Upper lobe of left lung (tissue), 6 donors: ENCODE measurements around the gene PCDH8. TPM values are rescaled to one million over a fixed set of nuclear protein-coding genes. Genes with fewer than 3 reads are reported as not detected.

Experiments
- ATAC-seq, 2 donors: fragments of 200-7000 bp; cut with Tn5 transposase; one replicate each; pipeline ENCODE4 v1.9.1; 2022; ENCODE audit warnings: mild to moderate bottlenecking in 2 of 2, moderate library complexity in 2 of 2; ENCODE audit not compliant: low FRiP score in 2 of 2
- DNase-seq, 2 donors: peaks; one replicate each; pipeline ENCODE4 v3.0.0-alpha.2; 2019 to 2020
- H3K27ac ChIP-seq, 4 donors: fragments of 200-600 bp; sonication (generic); one replicate each; pipeline ENCODE4 v1.5.1; 2016 to 2019
- H3K27me3 ChIP-seq, 4 donors: fragments of 200-600 bp; sonication (generic); one replicate each; pipeline ENCODE4 v1.5.1; 2017 to 2019
- H3K36me3 ChIP-seq, 4 donors: fragments of 200-600 bp; sonication (generic); one replicate each; pipeline ENCODE4 v1.5.1; 2016 to 2019
- H3K4me1 ChIP-seq, 4 donors: fragments of 200-600 bp; sonication (generic); one replicate each; pipeline ENCODE4 v1.5.1; 2018 to 2019
- H3K4me3 ChIP-seq, 4 donors: fragments of 200-600 bp; sonication (generic); one replicate each; pipeline ENCODE4 v1.5.1; 2017 to 2019; ENCODE audit warnings: mild to moderate bottlenecking in 2 of 4, moderate library complexity in 1 of 4
- H3K9me3 ChIP-seq, 4 donors: fragments of 200-600 bp; sonication (generic); one replicate each; pipeline ENCODE4 v1.5.1; 2018 to 2019
- EP300 ChIP-seq, 4 donors: sonication (generic); formaldehyde crosslinking; IDR thresholded peaks; one replicate each; pipeline ENCODE4 v1.5.1; 2017; ENCODE audit warnings: antibody characterized with exemption in 4 of 4, control low read depth in 2 of 4
- POLR2A ChIP-seq, 4 donors: fragments of 450-650 bp; IDR thresholded peaks; one replicate each; pipeline ENCODE4 v1.5.1; 2016 to 2017; ENCODE audit warnings: antibody characterized with exemption in 4 of 4, mild to moderate bottlenecking in 2 of 4
- POLR2AphosphoS5 ChIP-seq, 2 donors: sonication (generic); formaldehyde crosslinking; IDR thresholded peaks; one replicate each; pipeline ENCODE4 v1.5.1; 2017; ENCODE audit warnings: antibody characterized with exemption in 2 of 2
- WGBS, 2 donors: methylation state at CpG; one replicate each; pipeline ENCODE4 v1.1.5; 2017 to 2018; 5-methylcytosine and 5-hydroxymethylcytosine counted together
- total RNA-seq, 6 donors: library from RNA; depleted of rRNA in 4 of 6; stranded (reverse); fragments of >200 nt in 4 of 6; gene quantifications; one replicate each; pipeline versions ENCODE4 v1.1.0 to v1.2.1, GENCODE V29; 2016 to 2021
- TF ChIP-seq, protein P1 (sequence below), 6 experiments: fragments of 450-650 bp in 4 of 6; fragments of 200-600 bp in 2 of 6; sonication (generic) in 2 of 6; IDR thresholded peaks; one replicate each; pipeline ENCODE4 v1.5.1; 2016 to 2019; ENCODE audit warnings: antibody characterized with exemption in 6 of 6
- donor health status: DM: no; HTN: no; CAD: no; lungs with moderate emphysema.
- donor health status: DM: no; HTN: yes; CAD: no; lungs with severe emphysema.

The PCDH8 gene
- total RNA-seq, 6 donors from 2014 or later, result not detected

DNA sequence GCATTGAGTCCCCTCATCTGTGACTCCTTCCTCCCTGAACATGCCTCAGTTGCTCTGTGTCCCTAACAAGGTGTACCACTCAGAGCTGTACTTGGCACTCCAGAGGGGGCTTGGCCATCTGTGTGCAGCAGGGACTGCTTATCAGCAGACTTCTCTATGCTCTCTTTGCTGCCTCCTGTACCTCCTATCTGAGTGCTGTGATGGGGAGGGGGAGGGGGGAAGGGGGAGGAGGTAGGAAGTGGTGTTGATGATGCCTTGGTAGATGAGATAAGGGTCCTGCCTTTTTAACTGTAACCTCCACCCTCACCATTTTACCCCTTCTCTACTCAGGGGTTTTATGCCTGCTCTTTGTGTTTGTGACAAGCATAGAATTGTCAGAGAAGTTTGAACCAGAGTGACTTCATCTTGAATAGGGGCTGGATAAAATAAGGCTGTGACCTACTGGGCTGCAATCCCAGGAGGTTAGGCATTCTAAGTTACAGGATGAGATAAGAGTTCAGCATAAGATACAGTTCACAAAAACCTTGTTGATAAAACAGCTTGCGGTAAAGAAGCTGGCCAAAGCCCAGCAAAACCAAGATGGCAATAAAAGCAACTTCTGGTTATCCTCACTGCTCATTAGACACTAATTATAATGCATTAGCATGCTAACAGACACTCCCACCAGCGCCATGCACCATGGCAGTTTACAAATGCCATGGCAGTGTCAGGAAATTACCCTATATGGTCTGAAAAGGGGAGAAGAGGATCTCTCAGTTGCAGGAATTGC lies 13.2 kb downstream of the PCDH8 start:
- WGBS, 2 donors, result 60 to 77% methylated on average over 2 of the region's 2 CpGs
- Histone ChIP-seq H3K4me1 (no peaks in the 10 kb centered on the region), H3K9me3 (no peaks in the 10 kb centered on the region), H3K27ac (no peak overlapping the region), H3K36me3 (no peaks in the 10 kb centered on the region), H3K27me3 (no peaks in the 10 kb centered on the region), H3K4me3 (no peak overlapping the region)
- no peak for ATAC-seq
- DNase-seq, result no peak
- TF ChIP-seq, protein P1, sequence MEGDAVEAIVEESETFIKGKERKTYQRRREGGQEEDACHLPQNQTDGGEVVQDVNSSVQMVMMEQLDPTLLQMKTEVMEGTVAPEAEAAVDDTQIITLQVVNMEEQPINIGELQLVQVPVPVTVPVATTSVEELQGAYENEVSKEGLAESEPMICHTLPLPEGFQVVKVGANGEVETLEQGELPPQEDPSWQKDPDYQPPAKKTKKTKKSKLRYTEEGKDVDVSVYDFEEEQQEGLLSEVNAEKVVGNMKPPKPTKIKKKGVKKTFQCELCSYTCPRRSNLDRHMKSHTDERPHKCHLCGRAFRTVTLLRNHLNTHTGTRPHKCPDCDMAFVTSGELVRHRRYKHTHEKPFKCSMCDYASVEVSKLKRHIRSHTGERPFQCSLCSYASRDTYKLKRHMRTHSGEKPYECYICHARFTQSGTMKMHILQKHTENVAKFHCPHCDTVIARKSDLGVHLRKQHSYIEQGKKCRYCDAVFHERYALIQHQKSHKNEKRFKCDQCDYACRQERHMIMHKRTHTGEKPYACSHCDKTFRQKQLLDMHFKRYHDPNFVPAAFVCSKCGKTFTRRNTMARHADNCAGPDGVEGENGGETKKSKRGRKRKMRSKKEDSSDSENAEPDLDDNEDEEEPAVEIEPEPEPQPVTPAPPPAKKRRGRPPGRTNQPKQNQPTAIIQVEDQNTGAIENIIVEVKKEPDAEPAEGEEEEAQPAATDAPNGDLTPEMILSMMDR (IDR thresholded peaks at IDR 0.05), result no peak
- TF ChIP-seq EP300 (IDR thresholded peaks at IDR 0.05) (no peak), POLR2A (IDR thresholded peaks at IDR 0.05) (no peak), POLR2AphosphoS5 (IDR thresholded peaks at IDR 0.05) (no peak)

DNA sequence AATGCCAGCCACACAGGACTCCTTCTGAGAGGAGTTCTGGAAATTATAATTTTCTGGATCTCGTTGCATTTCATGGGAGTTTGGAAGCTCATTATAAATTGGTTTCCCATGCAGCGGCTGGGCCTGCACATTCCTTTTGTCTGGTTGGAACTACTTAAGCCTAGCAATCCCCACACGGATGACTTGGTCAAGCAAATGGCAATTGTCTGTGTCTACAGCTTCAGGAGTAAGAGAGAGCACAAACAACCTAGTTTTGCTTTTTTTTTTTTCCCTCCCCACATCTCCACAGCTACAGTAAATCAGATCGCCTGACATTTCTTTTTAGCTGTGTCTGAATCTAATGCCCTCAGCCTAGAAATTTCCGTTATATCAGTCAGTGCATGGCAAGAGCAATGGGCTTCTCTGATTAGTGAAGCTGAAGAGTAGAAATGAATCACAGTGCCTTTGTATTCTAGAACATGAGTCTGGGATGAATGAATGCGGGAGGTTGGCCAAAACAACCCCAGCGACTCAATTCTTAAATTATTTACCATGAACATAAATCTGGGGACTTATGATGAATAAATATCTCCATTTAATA lies 15.1 kb downstream of the PCDH8 start:
- WGBS, 2 donors, result 79 to 86% methylated on average over 7 of the region's 7 CpGs
- TF ChIP-seq POLR2A (IDR thresholded peaks at IDR 0.05) (no peak), EP300 (IDR thresholded peaks at IDR 0.05) (no peak), POLR2AphosphoS5 (IDR thresholded peaks at IDR 0.05) (no peak)
- TF ChIP-seq, protein P1 (IDR thresholded peaks at IDR 0.05), result no peak
- H3K4me1 ChIP-seq, result no peaks in the 10 kb centered on the region
- no peak overlapping the region for H3K27ac ChIP-seq
- no peaks in the 10 kb centered on the region for H3K36me3 ChIP-seq
- H3K4me3 ChIP-seq, result no peak overlapping the region
- H3K9me3 ChIP-seq, result no peaks in the 10 kb centered on the region
- no peaks in the 10 kb centered on the region for H3K27me3 ChIP-seq
- ATAC-seq, result no peak
- DNase-seq, result no peak

DNA sequence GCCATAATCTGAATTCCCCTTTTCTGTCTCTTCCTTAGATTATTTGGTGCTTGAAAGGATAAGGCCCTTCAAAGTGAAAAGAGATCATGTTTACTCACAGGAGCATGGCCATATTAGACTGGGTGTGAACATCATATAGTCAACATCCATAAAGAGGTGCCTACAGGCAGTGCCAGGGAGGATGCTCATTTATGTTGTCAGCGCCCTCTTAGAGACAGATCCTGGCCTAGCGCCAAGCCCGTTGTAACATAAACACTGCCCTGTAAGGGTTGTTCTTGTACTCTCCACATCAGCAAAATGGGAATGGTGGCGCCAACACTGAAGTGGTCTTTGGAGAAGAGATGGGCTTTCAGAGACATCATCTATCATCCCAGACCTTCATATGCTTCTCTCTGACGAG lies 16.1 kb downstream of the PCDH8 start:
- DNase-seq, result no peak
- H3K27ac ChIP-seq, result no peak overlapping the region
- no peaks in the 10 kb centered on the region for H3K27me3 ChIP-seq
- H3K4me3 ChIP-seq, result no peak overlapping the region
- no peaks in the 10 kb centered on the region for H3K9me3 ChIP-seq
- no peaks in the 10 kb centered on the region for H3K4me1 ChIP-seq
- no peak for TF ChIP-seq POLR2AphosphoS5 (IDR thresholded peaks at IDR 0.05)
- TF ChIP-seq EP300 (IDR thresholded peaks at IDR 0.05), result no peak
- TF ChIP-seq POLR2A (IDR thresholded peaks at IDR 0.05), result no peak
- TF ChIP-seq, protein P1 (IDR thresholded peaks at IDR 0.05), result no peak
- ATAC-seq, result no peak
- 64 to 68% methylated on average over 4 to 5 of the region's 5 CpGs for WGBS, 2 donors
- no peaks in the 10 kb centered on the region for H3K36me3 ChIP-seq

DNA sequence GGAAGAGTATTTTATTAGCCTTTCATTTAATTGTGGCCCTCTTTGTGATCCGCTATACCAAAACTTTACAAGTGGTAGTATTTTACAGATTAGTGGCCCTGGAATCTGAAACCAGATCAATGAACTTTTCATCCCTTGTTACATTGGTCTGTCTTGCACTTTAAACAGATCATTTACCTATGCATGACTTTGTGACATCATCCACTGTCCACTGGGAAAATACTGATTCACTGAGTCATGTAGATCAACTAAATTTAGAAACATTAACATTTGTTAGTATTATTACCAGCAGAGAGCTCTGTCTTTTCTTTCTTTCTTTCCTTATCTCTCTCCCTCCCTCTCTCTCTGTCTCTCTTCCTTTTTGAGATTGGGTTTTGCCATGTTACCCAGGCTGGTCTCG lies 17.5 kb downstream of the PCDH8 start:
- Histone ChIP-seq H3K27ac (no peak overlapping the region), H3K4me1 (no peaks in the 10 kb centered on the region), H3K4me3 (no peak overlapping the region), H3K9me3 (no peaks in the 10 kb centered on the region), H3K27me3 (no peaks in the 10 kb centered on the region), H3K36me3 (no peaks in the 10 kb centered on the region)
- DNase-seq, result no peak
- ATAC-seq, result no peak
- WGBS, 2 donors, result 67 to 77% methylated on average over 2 of the region's 2 CpGs
- TF ChIP-seq POLR2A (IDR thresholded peaks at IDR 0.05) (no peak), EP300 (IDR thresholded peaks at IDR 0.05) (no peak), POLR2AphosphoS5 (IDR thresholded peaks at IDR 0.05) (no peak)
- TF ChIP-seq, protein P1 (IDR thresholded peaks at IDR 0.05), result no peak
